ENCODE data around the gene DGLUCY. TPM values are rescaled to one million over a fixed set of nuclear protein-coding genes. Genes with fewer than 3 reads are reported as not detected.

The DGLUCY gene
- total and polyA plus RNA-seq, 2 of the 8 experiments (the other 6 are each of a cell fraction or from before 2014, with no cell fraction given) = 24.9 to 31.8 TPM

DNA sequence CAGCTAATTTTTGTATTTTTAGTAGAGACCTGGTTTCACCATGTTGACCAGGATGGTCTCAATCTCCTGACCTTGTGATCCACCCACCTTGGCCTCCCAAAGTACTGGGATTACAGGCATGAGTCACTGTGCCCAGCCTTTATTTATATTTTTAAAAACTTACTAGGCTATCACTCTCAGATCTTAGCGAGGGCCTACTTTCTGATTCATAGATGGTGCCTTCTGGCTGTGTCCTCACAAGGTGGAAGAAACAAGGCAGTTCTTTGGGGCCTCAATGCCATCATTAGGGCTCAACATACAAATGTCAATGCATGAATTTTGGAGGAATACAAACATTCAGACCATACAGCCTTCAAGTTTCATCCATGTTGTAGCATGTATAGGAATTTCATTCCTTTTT is 2.4 kb upstream of the DGLUCY start:
- Histone ChIP-seq H2BK12ac (ENCODE audit: low read depth, low read length) (no peak overlapping the region), H3K36me3 (ENCODE audit: control insufficient read depth in 2 of 4, insufficient read depth in 4 of 4, low read length in 3 of 4) (no peaks in the 10 kb centered on the region), H4K91ac (replicated peaks; ENCODE audit: insufficient read length, low read length) (no peak overlapping the region), H3K23ac (ENCODE audit: insufficient read length) (no peak overlapping the region), H4K20me1 (replicated peaks in 1 of 2; ENCODE audit: control insufficient read depth in 1 of 2, insufficient read depth in 2 of 2, low read length in 2 of 2) (no peaks in the 10 kb centered on the region), H3K9me3 (ENCODE audit: insufficient read depth in 2 of 2, low read depth in 1 of 2, low read length in 1 of 2) (no peaks in the 10 kb centered on the region), H2BK5ac (ENCODE audit: low read depth, low read length) (no peak overlapping the region), H3K79me1 (ENCODE audit: low read depth, low read length) (no peaks in the 10 kb centered on the region), H3K23me2 (ENCODE audit: low read depth, low read length) (peaks cover 2% of the 10 kb centered on the region; the same call in 1 of the 2 replicates), H3K4me1 (replicated peaks in 1 of 4; ENCODE audit: control insufficient read depth in 3 of 4, insufficient read depth in 4 of 4, low read length in 3 of 4) (peaks cover 12 to 32% (median 17%) of the 10 kb centered on the region in 4 experiments), H3K18ac (ENCODE audit: extremely low read depth, low read length) (no peak overlapping the region), H4K8ac (ENCODE audit: extremely low read depth, insufficient read depth, low read length) (no peak overlapping the region), H3K14ac (ENCODE audit: insufficient read length) (no peak overlapping the region), H3K9ac (replicated peaks in 1 of 4; ENCODE audit: extremely low read depth in 1 of 4, low read depth in 3 of 4, low read length in 3 of 4) (no peak overlapping the region), H2BK15ac (ENCODE audit: low read length) (no peak overlapping the region), H3K79me2 (ENCODE audit: control insufficient read depth in 1 of 2, insufficient read depth in 2 of 2, low read length in 2 of 2) (peaks cover 0 to 6% of the 10 kb centered on the region in 2 experiments; a peak in 1 of 4 replicates), H2AFZ (ENCODE audit: low read length) (no peak overlapping the region), H3K27ac (ENCODE audit: low read depth, low read length) (no peak overlapping the region), H2BK120ac (replicated peaks; ENCODE audit: low read depth, low read length) (no peak overlapping the region), H3K4me3 (ENCODE audit: extremely low read depth in 1 of 4, insufficient read depth in 2 of 4, low read depth in 3 of 4, low read length in 4 of 4) (no peak overlapping the region), H4K5ac (ENCODE audit: insufficient read length, low read depth, low read length) (no peak overlapping the region), H3K4ac (replicated peaks; ENCODE audit: insufficient read length, low read depth, low read length) (no peak overlapping the region), H3K4me2 (ENCODE audit: insufficient read depth in 1 of 2, low read depth in 2 of 2, low read length in 2 of 2) (no peak overlapping the region), H2BK20ac (ENCODE audit: low read length) (no peak overlapping the region), H3K27me3 (replicated peaks in 1 of 4; ENCODE audit: control insufficient read depth in 3 of 4, extremely low read depth in 1 of 4, insufficient read depth in 3 of 4, low read length in 3 of 4) (no peaks in the 10 kb centered on the region), H3K56ac (replicated peaks; ENCODE audit: insufficient read length, low read depth, low read length) (no peak overlapping the region), H2AK5ac (ENCODE audit: low read depth, low read length) (no peak overlapping the region)
- ChIA-PET CTCF (ENCODE audit: partially characterized antibody) (interaction anchor here (0.9 to 1.5 kb wide), 2 partner anchors 11 to 29 kb away, joined by 3 to 6 read pairs; no protein-coding TSS in a partner anchor), POLR2A (ENCODE audit: partially characterized antibody) (no interaction called here)
- 100% methylated on average over 1 of the region's 1 CpG; no CpG with 5 or more reads in 1 of the 2 experiments for WGBS, 2 experiments (ENCODE audit: extremely low coverage in 1 of 2, insufficient coverage in 1 of 2, insufficient read length in 1 of 2, insufficient replicate concordance in 2 of 2, low coverage in 1 of 2, low lambda C conversion rate in 2 of 2, missing lambda C conversion rate in 1 of 2)
- no peak for TF ChIP-seq POLR2AphosphoS5 (IDR thresholded peaks at IDR 0.05; ENCODE audit: low read depth, low read length)
- no peak for TF ChIP-seq TAF1 (IDR thresholded peaks at IDR 0.05; ENCODE audit: low read depth, low read length)
- no peak for TF ChIP-seq RXRA (IDR thresholded peaks at IDR 0.05; ENCODE audit: insufficient read depth, low read depth, low read length)
- no peak for TF ChIP-seq SIN3A (conservative IDR thresholded peaks at IDR 0.05 in 1 of 2, IDR thresholded peaks at IDR 0.05 in 1 of 2; ENCODE audit: low read depth in 1 of 2, low read length in 2 of 2)
- no peak for TF ChIP-seq BACH1 (IDR thresholded peaks at IDR 0.05; ENCODE audit: low read length)
- no peak for TF ChIP-seq TEAD4 (IDR thresholded peaks at IDR 0.05; ENCODE audit: low read depth, low read length)
- no peak for TF ChIP-seq SP4 (IDR thresholded peaks at IDR 0.05; ENCODE audit: low read length)
- DNase-seq (ENCODE audit: low read depth in 1 of 2, low spot score in 2 of 2) (no peak), FAIRE-seq (no peak)
